IMR-90 (cell line): ENCODE data around the gene ANKRD34C.

Experiments
- BHLHE40 ChIP-seq: fragments of 150-350 bp; IDR thresholded peaks from 2 replicates; pipeline ENCODE4 v1.6.1; 2016; ENCODE audit warnings: mild to moderate bottlenecking, low read depth, low read length
- CEBPB ChIP-seq: IDR thresholded peaks from 2 replicates; pipeline ENCODE4 v1.6.1; 2012; ENCODE audit warnings: low read depth, low read length, improper control_type of control experiment
- CHD1 ChIP-seq: IDR thresholded peaks from 2 replicates; pipeline ENCODE4 v1.6.1; 2012; ENCODE audit warnings: low read depth, low read length, improper control_type of control experiment
- CTCF ChIP-seq: conservative IDR thresholded peaks from 2 replicates; pipeline ENCODE4 v1.5.1; 2012; ENCODE audit warnings: mild to moderate bottlenecking, low read depth, low read length, improper control_type of control experiment
- ELK1 ChIP-seq: fragments of 150-350 bp; IDR thresholded peaks from 2 replicates; pipeline ENCODE4 v1.6.1; 2016; ENCODE audit warnings: low read depth, mild to moderate bottlenecking, low read length, moderate library complexity, borderline replicate concordance
- MAFK ChIP-seq: IDR thresholded peaks from 2 replicates; pipeline ENCODE4 v1.6.1; 2012; ENCODE audit warnings: low read depth, low read length, improper control_type of control experiment
- MXI1 ChIP-seq: IDR thresholded peaks from 2 replicates; pipeline ENCODE4 v1.6.1; 2012; ENCODE audit warnings: low read depth, mild to moderate bottlenecking, low read length, moderate library complexity, borderline replicate concordance
- POLR2A ChIP-seq: IDR thresholded peaks from 2 replicates; pipeline ENCODE4 v1.6.1; 2012; ENCODE audit warnings: mild to moderate bottlenecking, low read depth, low read length
- RAD21 ChIP-seq: IDR thresholded peaks from 2 replicates; pipeline ENCODE4 v1.6.1; 2012; ENCODE audit warnings: low read length, improper control_type of control experiment
- RCOR1 ChIP-seq: IDR thresholded peaks from 2 replicates; pipeline ENCODE4 v1.6.1; 2012; ENCODE audit warnings: mild to moderate bottlenecking, low read length, improper control_type of control experiment; ENCODE audit not compliant: insufficient replicate concordance
- RFX5 ChIP-seq: IDR thresholded peaks from 2 replicates; pipeline ENCODE4 v1.8.0; 2012; ENCODE audit warnings: low read depth, mild to moderate bottlenecking, low read length, moderate library complexity
- SMC3 ChIP-seq: fragments of 150-350 bp; IDR thresholded peaks from 2 replicates; pipeline ENCODE4 v1.6.1; 2016; ENCODE audit warnings: low read depth, mild to moderate bottlenecking, antibody characterized with exemption, low read length, moderate library complexity

GRCh38 chr15:79261836-79262235 is 20.7 kb upstream of the ANKRD34C start:
- no peak for TF ChIP-seq CTCF
- TF ChIP-seq RAD21, result no peak
- TF ChIP-seq CEBPB, result no peak
- no peak for TF ChIP-seq RCOR1
- no peak for TF ChIP-seq POLR2A
- no peak for TF ChIP-seq ELK1
- TF ChIP-seq MXI1, result no peak
- TF ChIP-seq CHD1, result no peak
- TF ChIP-seq MAFK, result no peak
- TF ChIP-seq RFX5, result no peak
- TF ChIP-seq SMC3, result no peak
- TF ChIP-seq BHLHE40, result no peak
